NCI-H2196 treated with DMSO at 0.1 percent for 48 hours (cell line): ENCODE data around the gene C1QL3.

Source experiments
- DNase-seq: peaks from one replicate; lab custom pipeline; 2025; ENCODE audit not compliant: unreplicated experiment; lab: John Stamatoyannopoulos, UW

C1QL3 gene

DNA sequence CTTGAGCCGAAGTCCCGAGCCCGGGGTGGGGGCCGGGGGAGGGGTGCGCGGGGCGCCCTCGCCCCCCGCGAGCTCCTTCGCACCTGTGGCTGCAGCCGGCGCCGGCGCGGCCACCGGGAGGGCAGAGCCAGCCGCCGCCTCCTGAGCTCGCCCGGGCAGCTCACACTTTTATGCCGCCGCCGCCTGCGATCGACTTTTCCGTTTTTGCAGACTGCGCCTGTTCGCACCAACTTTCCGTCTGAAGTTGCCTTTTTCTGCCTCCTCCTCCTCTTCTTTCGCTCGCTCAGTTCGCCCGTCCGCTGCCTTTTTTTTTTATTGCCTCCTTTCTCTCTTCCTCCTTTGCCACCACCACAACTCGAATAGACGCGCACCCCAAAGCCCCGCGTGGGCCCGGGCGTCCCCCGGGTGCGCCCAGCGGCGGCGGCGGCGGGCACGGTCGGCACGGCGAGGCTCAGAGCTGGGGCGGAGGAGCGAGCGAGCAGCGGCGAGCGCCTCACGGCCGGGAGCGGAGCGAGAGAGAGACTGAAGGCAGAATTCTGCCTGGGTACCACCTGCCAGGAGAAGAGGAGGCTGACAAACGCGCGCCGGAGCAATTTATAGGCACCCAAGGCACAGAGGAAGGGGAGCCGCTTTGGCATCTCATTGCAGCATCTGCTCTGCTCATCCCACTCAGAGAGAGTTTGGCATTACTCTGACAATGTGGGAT is at the start of gene C1QL3:
TSS of gene C1QL3 (minus strand) at position 569 of the 706 bp plus-strand sequence. CDS start 814 bp downstream, outside the sequence.
- DNase-seq = no peak

DNA sequence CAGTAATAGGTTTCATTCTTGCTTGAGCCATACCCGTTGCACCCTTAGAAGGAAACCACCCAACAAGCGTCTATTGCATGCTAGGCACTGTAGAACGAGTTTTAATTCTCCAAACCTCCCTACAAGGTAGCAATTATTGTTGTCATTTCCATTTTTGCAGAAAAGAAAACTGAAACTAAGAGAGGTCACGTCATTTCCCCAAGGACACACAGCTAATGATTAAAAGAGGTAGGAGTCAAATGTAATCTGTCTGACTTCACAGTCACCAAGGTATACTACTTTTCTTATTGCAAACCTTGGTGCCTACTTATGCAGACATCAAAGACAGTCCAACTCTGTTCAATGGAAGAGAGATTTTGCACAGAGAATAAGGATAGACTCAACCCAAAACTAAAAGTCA is 49.1 kb upstream of the C1QL3 start:
- DNase-seq = no peak

DNA sequence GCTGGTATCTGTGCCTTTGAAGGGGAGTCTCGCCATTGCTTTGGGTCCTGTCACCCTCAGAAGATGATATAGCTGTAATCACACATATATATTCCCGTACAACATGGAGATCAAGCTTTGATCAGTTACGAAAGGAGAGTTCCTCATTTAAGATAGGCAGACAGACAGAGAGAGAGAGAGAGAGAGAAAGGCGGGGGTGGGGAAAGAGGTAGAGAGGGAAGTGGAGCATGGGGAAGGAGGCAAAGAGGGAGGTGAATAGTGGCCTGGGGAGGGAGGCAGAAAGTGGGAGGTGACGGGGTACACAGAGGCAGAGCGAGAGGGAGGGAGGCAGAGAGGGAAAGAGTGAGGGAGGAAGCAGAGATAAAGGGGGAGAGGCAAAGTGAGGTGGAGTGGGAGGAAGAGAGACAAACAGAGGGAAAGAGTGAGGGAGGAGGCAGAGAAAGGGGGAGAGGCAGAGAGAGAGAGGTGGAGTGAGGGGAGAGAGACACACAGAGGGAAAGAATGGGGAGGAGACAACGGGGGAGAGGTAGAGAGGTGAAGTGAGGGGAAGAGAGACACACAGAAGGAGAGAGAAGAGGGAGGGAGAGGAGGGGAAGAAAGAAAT is 44.6 kb upstream of the C1QL3 start:
- no peak for DNase-seq

GRCh38 chr10:16565604-16566003 is 43.9 kb upstream of the C1QL3 start:
- no peak for DNase-seq

DNA sequence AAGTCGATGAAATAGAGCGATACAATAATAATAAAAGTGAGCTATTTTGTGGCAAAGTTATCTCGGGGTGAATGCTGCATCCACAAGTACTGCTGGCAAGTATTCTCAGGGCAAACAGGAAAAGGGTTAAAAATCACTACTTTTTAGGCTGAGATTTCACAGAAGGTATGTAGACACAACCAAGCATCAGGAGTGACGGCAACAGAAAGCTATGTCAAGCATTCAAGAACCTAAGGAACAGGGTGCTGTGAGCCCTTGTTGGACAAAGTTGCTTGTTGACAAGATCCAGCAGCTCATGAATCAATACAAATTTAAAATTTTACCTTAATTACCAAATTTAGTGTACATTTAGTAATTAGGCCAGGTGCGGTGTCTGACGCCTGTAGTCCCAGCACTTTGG is 41.2 kb upstream of the C1QL3 start:
- DNase-seq = no peak

DNA sequence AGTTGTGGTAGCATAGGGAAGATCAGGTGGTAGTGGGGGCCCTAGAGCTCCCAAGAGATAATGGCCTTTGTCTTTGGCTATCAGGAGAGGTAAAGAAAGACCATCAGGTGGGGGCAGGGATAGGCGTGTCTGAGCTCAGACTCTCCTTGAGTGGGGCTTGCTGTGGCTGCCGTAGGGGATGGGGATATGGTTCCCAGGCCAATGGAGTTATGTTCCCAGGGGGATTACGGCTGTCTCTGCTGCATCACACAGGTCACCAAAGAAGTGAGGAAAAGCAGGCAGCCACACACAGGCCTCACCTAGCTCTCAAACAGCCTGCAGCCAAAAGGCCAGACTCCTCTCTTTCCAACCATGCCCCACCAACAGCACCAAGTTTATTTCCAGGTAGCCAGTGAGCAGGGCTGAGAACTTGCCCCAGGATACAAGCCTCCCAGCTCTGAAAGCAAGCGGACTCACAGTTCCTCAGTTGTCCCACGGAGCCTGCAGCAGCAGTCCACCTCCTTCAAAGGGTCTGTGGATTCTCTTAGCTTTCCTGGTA is 37.6 kb upstream of the C1QL3 start:
- DNase-seq = no peak

GRCh38 chr10:16547973-16548372 is 26.3 kb upstream of the C1QL3 start:
- DNase-seq = no peak

DNA sequence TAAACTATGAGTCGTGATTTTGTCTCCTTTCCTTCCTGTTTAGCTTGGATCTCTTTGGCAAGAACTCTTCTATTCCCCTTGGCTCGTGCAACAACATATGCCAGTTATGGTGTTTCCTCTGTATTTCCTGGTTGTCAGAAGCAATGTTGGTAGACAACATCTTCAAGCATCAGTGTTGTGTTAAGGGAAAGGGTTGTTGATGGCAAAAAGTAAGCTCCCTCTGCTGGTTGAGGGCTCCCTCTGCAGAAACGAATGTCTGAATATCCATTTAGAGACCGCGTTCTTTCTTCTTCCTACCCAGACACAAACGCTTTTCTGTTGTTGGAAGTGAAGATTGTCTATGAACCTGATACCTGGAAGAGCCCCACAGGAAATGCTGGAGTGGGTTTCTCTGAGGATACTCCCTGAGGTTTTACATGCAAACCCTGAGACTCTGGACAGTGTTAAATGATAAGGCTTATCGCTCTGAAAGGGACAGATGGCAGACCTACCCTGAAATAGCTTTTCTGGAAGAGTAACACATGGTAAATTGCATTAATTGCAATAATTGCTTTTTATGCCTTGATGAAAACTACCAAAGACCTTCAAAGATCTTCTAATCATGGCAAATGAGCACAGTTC is 23.5 kb upstream of the C1QL3 start:
- no peak for DNase-seq

DNA sequence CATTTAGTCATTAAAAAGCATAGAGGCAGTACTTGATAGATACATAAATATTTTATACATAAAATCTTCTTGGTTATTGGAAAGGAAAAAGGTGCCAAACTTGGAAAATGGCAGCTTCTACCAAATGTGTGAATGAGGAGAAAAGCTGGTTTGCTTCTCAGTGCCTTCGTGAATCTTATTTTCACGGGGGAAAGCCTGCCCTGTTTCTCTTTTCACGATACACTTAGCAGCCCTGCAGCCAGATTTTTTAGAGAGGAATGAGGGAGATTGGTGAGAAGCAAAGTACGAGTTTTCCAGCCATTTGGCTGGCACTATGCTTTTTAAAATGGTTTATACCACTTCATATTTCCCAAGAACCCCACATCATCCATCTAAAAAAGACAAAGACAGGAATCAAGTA is 22.9 kb upstream of the C1QL3 start:
- no peak for DNase-seq

DNA sequence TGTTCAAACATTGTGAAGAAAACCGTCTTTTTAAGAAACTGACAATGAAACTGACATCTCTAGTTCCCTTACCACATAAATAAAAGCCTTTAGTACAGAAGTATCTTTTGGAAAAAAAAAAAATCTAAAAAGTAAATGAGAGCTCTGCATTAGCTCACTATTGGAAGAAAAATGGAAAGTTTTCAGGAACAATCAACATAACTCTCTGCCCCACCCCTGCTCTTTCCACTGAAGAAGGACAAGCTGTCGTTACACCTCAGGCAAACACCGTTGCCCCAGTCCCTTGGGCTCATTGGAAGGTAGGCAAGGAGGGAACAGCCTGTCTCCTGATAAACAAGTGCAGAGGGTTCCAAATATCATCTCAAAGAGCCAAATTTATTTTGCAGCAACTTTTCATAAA is 22.4 kb upstream of the C1QL3 start:
- no peak for DNase-seq

GRCh38 chr10:16536155-16536554 is 14.5 kb upstream of the C1QL3 start:
- DNase-seq = no peak

DNA sequence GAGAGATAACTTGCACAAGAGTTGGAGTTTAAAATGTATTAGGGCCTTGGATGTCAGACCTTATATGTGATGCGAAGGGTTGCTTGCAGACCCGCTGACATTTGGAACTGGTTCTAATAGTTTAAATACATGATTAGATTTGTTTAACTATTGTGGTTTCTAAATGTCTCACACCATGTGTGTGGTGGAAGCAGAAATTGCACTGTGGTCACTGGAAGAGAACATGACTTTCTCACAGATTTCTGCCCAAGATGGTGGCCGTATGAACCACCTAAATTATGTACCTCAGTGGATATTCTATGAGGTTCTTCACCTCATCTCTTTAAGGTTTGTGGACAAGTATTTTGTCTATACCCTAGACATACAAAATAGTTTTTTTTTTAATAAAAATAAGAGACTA is 8.2 kb upstream of the C1QL3 start:
- DNase-seq = no peak

- no peak for DNase-seq
Measured at GRCh38 chr10:16527452-16527851, 5.8 kb upstream of the C1QL3 start.

DNA sequence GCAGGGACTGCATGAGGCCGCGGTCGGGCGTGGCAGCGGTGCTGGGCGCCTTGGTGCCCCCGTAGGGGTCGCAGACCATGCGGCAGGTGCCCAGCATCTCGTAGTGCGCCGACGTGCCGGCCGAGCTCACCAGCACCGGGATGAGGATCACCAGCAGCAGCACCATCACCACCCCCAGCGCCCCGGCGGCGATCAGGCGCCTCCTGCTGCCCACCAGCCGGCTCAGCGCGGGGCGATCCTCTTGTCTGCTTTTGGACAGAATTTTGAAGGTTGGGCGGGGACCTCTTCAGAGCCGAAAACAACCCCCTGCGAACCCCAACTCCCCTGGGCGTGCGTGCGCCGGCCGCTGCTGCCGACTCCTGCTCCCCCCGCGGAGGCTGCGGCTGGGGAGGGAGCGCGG is 779 bp downstream of the C1QL3 start:
- no peak for DNase-seq

GRCh38 chr10:16519908-16520861 is 1.5 kb downstream of the C1QL3 start:
- DNase-seq = no peak

- DNase-seq = no peak
Measured at GRCh38 chr10:16519250-16519907, 2.3 kb downstream of the C1QL3 start.

DNA sequence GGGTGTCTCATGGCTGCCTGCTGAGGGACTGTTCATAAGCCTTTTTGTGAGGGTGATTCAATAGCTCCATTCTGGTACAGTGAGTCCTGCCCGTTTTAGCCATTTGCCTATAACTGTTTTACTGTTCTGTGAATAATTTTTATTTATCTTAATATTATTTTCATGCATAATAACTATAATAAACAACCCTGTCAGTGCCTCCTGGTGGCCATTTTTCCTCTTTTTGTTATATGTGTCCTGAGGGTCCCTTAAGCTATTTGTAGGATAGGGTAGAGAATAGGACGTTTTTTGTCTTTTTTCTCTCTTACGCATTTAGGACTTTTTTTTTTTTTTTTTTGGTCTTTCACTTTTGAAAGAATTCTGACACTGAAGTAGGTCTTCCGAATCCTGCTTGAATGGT is 2.9 kb downstream of the C1QL3 start:
- no peak for DNase-seq

DNA sequence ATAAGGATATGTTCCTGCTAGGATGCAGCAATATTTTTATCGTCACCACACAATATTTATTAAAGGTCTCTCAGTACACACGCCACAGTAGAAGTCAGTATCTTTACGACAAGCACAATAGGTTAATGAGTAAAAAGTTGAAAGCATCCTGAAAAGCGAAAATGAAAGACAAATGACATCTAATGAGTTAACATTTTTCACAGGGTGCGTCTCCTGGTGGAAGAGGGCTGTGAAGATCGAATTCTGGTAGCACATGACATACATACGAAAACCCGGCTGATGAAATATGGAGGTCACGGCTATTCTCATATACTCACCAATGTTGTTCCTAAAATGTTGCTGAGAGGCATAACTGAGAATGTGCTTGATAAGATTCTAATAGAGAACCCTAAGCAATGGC is 10.8 kb downstream of the C1QL3 start:
- no peak for DNase-seq

- DNase-seq = no peak
Measured at GRCh38 chr10:16509996-16510395, 11.7 kb downstream of the C1QL3 start.

DNA sequence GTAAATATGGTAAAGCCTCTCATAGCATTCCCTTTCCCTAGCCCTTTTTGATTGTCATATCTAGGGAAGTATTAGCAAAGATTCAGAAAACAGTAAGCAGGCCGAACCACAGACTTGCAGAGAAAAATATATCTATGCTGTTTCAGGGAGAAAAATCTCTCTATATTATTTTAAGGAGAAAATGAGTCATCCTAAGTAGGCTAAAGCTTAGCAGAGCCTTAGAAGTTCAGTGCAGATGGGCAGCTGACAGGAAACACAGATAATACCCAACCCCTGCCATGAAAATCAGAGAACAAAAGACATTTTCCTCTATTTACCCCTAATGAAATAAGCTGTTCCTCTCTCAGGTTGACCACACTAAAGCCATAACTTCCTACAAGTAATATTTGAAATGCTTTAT is 16.5 kb downstream of the C1QL3 start:
- no peak for DNase-seq

DNA sequence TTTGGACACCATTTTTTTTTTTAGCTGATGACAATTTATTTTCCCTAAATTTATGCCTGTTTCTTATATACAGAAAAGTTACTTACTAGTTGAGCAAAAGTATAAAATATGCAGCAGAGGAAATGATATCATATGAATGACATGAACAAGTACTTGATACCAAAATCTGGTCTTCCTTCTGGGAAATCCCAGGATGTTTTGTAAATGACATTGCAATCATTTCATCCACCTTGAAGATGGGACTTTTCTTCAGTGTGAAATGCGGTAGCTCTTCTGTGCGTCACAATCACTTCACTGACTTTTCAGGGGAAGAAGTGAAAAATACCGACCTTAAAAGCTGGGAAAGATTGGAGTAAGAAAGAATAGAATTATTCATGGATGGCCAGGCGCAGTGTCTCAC is 23.8 kb downstream of the C1QL3 start:
- DNase-seq = no peak
